Testis (tissue), 2 donors: ENCODE data around the gene PYDC2.

Source experiments
- POLR2A ChIP-seq: fragments of 450-650 bp; IDR thresholded peaks from one replicate; pipeline ENCODE4 v1.6.1; 2017; ENCODE audit warnings: antibody characterized with exemption, mild to moderate bottlenecking, moderate library complexity
- TF ChIP-seq, protein P1 (sequence below), 3 experiments: fragments of 450-650 bp in 2 of 3; fragments of 200-600 bp in 1 of 3; sonication (generic) in 1 of 3; IDR thresholded peaks; one replicate each; pipeline ENCODE4 v1.5.1; 2016 to 2019; ENCODE audit warnings: antibody characterized with exemption in 3 of 3, mild to moderate bottlenecking in 2 of 3, moderate library complexity in 1 of 3

DNA sequence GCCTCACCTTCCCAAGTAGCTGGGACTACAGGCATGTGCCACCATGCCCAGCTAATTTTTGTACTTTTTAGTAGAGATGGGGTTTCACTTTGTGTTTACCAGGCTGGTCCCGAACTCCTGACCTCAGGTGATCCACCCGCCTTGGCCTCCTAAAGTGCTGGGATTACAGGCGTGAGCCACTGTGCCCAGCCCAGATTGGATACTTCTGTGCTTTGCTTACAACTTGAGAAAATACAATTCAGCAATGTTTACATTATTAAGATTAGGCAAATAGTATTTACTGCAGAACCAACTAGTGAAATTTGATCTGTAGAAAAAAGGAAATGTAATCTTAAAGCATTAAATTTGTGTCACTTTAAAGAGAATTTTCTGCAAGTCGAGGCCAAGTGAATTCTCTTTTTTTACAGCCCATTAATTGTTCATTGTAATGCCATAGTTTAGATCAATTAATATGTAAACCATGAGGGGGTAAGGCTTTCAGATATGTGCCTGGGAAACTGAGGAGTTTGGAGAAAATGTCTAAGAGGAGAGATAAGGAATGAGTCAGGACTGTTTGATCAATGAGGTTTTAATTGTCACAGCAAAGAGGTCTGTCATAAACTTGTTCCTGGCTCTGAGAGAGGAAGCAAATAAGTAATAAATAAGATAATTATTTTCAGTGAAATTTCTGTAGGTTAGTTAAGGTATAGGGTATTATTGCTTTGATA is 15.3 kb downstream of the PYDC2 start:
- TF ChIP-seq, protein P1, sequence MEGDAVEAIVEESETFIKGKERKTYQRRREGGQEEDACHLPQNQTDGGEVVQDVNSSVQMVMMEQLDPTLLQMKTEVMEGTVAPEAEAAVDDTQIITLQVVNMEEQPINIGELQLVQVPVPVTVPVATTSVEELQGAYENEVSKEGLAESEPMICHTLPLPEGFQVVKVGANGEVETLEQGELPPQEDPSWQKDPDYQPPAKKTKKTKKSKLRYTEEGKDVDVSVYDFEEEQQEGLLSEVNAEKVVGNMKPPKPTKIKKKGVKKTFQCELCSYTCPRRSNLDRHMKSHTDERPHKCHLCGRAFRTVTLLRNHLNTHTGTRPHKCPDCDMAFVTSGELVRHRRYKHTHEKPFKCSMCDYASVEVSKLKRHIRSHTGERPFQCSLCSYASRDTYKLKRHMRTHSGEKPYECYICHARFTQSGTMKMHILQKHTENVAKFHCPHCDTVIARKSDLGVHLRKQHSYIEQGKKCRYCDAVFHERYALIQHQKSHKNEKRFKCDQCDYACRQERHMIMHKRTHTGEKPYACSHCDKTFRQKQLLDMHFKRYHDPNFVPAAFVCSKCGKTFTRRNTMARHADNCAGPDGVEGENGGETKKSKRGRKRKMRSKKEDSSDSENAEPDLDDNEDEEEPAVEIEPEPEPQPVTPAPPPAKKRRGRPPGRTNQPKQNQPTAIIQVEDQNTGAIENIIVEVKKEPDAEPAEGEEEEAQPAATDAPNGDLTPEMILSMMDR (IDR thresholded peaks at IDR 0.05) = no peak
- no peak for TF ChIP-seq POLR2A
